GM21390 (cell line): ENCODE measurements around the gene SLC6A19.

Experiments used
- ATAC-seq: cut with Tn5 transposase; IDR thresholded peaks from one replicate; pipeline ENCODE4 v1.9.1; 2021; ENCODE audit not compliant: unreplicated experiment

Gene SLC6A19

DNA sequence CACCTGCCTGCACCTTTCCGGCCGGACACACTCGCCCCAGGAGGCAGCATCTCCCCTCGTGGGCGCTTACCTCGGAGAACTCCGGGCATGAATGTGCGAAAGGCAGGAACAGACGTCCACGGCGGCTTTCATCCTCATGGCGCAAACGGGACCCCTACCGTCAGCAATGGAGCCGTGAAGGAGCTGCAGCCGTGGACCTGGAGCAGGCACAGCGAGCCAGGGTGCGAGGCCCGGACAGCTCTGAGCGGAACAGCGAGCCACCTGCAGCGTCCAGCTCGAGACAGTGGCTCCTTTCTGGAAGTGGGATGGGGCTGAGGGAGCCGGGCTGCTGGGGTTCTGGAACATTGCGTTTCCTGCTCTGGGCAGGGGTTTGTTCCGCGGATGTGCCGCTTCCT, 7.8 kb upstream of the SLC6A19 start:
- no peak for ATAC-seq

DNA sequence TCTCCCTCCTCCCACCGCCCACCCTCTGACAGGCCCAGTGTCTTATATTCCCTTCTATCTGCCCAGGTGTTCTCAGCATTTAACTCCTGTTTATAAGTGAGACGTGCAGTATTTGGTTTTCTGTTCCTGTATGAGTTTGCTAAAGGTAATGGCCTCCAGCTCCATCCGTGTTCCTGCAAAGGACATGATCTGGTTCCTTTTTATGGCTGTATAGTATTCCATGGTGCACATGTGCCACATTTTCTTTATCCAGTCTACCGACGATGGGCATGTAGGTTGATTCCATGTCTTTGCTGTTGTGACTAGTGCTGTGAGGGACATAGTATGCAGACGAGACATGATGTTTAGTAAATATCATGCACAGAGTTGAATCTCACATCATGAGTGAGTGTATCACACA, 7.0 kb upstream of the SLC6A19 start:
- no peak for ATAC-seq

DNA sequence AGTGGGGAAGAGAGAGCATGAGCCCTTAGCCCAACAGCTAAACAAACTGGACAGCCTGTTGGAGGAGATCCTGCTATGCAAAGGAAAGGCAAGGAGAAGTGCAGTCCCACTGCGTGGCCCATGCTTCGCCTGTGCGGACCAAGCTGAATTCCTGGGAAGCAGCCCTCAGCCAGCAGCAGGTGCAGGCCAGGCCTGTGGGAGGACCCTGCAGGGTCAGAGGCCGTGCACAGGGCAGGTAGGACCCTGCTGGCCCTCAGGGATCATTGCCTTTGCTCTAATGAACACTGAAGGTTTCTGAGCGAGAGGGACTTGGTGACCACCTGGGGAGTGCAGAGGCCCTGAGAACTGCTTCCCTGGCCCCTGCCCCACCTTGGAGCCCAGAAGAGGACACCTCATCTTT, 6.0 kb upstream of the SLC6A19 start:
- no peak for ATAC-seq

DNA sequence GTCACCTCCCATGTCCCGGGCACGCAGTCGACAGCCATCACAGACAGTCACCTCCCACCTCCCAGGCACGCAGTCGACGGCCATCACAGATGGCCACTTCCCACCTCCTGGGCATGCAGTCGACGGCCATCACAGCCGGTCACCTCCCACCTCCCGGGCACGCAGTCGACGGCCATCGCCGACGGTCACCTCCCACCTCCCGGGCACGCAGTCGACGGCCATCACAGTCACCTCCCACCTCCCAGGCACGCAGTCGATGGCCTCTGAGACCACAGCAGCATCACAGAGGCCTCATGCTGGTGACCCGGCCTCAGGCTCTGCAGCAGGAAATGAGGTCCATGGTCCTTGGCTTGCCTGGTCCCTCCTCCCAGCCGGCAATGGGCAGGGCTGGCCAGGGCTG, 5.5 kb upstream of the SLC6A19 start:
- ATAC-seq: no peak

DNA sequence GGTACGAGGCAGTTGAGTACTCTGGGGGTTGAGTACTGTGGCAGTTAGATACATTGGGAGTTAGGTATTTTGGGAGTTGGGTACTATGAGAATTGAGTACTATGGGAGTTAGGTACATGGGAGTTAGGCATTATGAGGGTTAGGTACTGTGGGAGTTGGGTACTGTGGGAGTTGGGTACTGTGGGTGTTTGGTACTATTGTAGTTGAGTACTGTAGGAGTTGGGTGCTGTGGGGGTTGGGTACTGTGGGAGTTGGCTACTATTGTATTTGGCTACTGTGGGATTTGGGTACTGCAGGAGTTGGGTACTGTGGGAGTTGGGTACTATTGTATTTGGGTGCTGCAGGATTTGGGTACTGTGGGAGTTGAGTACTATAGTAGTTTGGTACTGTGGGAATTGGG, 4.8 kb upstream of the SLC6A19 start:
- ATAC-seq: no peak

DNA sequence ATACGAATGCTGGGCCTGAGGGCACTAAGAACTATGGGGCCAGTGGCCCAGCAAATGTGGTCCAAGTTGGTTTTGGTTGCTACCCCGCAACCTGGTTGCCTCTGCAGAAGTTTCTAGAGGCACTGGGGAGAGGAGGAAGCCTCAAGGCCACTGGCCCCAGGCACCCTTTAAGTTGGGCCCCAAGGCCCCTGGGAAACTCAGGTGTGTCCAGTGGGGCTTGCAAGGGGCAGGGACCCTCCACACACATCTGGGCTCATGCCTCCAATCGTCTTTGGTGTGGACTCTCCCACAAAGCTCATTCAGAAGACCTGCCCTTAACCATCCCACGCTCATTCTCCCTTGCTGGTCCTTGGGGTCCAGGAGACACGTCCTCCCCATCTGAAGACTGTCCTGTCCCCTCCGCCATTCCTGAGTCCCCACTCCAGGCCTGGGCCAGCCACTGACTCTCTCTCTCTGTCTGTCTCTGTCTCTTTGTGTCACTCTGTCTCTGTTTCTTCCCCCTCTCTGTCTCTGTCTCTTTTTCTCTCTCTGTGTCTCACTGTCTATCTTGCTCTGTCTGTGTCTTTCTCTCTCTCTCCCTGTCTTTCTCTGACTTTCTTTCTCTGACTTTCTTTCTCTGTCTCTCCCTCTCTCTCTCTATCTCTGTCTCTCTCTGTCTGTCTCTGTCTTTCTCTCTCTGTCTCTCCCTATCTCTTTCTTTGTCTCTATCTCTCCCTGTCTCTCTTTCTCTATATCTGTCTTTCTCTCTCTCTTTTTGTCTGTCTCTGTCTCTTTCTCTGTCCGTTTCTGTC, 3.3 kb upstream of the SLC6A19 start:
- ATAC-seq: no peak

DNA sequence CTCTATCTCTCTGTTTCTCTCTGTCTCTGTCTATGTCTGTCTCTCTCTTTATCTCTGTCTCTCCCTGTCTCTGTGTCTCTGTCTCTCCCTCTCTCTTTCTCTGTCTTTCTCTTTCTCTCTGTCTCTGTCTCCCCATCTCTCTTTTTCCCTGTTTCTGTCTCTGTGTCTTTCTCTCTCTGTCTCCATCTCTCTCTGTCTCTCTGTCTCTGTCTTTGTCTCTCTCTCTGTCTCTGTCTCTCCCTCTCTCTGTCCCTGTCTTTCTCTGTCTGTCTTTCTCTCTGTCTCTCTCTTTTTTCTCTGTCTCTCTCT, 2.1 kb upstream of the SLC6A19 start:
- no peak for ATAC-seq

DNA sequence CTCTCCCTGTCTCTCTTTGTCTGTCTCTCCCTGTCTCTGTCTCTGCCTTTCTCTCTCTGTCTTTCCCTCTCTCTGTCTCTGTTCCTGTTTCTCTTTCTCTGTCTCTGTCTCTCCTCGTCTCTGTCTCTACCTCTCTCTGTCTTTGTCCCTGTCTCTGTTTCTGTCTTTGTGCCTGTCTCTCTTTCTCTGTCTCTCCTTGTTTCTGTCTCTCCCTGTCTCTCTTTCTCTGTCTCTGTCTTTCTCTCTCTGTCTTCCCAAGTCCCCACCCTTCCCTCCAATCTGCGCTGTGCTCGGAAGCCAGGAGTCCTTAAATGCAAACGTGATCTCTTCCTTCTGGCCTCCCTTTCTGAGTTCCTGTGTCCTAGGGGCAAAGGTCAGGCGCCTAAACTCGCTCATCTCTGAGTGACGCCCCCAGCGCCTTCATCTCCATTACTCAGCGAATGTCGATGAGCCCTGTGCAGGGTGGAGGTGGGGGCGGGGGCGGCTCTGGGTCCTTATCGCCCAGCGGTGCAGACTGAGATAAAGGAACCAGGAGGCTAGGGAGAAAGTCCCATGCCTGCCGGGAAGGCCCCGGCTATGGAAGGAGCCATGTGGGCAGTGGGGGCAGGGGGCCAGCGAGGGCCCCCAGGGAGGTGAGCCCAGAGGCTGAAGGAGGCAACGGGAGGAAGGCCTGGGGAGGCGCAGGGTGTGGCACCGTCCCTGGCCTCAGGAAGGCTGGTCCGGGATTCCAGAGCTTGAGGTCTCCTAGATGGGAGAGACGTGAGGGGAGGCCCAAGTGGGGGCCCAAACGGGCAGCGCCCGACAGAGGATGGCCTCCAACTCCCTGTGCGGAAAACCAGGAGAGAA, 1.5 kb upstream of the SLC6A19 start:
- no peak for ATAC-seq

DNA sequence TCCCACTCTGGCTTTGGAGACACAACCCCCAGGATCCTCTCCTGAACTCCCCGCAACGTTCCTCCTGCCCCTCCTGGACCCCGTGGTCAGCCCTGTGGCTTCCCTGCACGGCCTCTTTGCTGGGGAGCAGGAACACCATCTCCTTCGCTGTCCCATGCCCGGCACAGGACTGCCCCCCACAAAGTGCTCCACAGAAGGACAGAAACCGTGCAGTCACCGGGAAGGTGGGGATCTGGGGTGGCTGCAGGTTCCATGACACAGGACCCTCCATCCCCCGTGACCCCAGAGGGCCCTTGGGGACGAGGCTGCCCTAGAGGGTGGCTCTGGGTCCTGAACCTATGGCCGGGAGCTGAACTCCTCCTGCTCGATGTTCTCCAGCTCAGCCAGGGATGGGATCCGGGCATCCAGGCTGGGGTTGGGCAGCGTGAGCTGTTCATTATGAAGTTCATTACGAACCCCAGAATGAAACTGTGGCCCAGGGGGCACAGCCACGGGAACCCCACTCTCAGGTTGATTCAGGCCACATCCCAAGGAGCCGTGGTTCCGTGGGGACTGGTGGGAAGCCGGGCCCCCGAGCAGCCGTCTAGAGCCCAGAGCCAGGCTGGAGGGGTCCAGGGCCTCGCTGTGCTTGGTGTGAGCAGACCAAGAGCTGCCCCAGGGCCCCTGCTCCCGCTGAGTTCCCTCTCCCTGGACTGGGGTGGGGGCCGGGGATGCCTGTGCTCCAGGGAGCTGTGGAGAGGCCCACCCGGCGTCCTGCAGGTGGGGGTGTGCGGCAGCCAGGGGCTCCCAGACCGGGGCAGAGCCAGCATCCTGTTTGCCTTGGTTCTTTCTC, 684 bp upstream of the SLC6A19 start:
- ATAC-seq: no peak

DNA sequence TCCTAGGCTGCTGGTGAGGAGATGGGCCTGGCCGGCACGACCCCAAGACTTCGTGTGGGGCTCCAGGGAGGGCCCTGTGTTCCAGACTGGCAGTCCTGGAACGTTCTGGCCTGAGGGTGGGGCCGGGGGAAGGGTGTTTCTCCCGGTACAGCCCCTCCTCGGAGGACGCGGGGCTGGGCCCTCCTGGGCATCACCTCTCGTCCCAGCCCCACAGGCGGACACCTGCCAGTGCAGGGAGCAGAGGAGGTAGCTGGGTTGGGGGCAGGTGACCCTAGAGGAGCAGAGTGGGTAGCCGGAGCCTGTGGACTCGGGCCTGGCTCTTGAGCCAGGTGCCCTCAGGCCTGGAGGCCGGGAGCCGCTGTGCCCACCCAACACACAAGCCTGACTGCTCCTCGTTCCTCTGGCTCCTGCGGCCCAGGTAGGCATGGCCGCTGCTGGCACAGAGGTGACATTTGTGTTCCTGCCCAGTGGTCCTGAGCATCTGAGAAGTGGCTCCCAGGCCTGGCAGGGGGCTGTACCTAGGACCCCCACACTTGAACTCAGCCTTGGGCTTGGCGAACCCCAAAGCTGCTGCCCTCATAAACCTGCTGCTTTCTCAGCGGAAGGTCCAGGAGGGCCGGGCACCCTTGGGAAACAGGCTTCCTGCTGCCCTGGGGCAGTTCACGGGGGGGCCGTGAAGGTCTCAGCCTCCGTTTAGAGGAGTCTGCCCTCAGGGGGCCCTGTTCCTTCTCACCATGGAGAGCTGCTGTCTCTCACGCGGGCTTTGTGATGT, 817 bp downstream of the SLC6A19 start:
- ATAC-seq: no peak

DNA sequence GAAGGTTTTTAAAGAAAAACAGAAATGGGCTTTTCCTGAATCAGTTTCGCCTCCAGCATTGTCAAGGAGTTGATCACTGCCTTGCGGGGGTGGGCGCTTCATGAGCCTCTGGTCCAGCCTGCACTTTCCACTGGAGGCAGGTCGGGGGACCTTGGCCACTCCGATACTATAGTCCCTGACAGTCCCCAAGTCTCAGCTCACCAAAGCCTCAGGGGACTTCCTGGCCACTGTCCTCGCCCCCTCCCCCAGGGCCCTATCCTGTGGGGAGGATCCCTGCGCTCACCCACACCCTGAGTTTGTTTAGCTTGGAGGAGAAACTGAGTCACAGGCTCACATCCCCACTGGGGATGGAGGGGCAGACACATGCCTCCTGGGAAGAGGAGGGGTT, 1.4 kb downstream of the SLC6A19 start:
- no peak for ATAC-seq

DNA sequence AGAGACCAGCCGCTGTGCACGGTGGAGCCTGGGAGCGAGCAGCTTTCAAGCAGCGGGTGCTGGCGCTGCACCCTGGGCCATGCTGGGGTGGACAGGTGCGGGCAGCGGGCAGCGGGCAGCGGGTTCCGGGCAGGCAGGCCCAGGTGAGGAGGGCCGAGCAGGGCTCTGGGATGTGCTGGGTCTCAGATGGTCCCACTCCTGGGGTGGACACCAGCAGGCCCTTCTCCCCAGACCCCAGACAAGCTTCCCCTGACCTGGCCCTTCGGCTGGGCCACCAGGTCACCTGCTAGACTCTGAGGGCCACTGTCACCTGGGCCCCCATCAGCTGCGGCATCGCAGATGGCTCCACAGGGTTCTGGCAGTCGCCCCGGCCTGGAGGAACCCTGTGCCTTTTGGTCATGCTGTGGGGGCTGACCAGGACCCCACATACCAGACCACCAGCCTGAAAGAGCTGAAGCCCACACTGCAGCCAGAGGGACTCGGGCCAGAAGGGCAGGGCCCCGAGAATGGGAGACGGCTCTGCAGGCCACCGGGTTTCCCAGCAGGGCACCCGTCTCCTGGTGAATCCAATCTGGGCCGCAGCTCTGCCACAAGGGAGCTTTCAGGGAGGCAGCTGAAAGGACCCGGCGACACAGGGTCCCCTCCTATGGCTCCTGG, 2.0 kb downstream of the SLC6A19 start:
- no peak for ATAC-seq

DNA sequence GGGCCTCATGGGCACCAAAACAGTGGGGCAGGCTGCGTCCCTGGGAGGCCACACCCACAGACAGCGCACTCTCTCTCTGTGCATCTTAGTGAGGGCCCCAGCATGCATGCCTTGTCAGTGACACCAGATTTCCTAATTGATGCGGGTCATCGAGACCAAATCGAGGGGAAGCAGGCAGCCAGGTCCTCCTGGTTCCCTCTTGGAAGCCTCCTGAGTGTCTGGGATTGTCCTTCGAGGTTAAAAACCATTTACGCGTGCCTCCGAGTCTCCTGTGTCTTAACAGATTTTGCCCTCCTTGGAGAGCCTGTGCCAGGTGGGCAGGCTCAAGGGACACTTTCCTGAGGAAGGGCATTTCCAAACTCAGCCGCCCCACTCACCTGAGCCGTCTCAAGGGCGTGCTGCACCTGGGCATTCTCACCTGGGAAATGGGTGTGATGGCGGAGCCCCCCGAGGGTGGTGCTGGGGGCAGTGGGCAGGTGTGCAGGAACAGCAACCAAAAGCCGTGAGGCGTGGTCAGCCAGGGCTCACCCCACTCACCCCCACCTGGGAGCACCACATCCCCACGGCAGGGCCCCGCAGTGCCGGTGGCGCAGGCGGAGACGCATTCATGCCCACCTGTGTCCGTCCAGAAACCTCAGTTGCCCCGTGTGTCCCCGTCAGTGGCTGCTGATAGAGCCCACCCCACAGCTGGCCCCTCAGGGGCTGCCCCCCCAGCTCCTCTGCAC, 2.7 kb downstream of the SLC6A19 start:
- ATAC-seq: no peak

DNA sequence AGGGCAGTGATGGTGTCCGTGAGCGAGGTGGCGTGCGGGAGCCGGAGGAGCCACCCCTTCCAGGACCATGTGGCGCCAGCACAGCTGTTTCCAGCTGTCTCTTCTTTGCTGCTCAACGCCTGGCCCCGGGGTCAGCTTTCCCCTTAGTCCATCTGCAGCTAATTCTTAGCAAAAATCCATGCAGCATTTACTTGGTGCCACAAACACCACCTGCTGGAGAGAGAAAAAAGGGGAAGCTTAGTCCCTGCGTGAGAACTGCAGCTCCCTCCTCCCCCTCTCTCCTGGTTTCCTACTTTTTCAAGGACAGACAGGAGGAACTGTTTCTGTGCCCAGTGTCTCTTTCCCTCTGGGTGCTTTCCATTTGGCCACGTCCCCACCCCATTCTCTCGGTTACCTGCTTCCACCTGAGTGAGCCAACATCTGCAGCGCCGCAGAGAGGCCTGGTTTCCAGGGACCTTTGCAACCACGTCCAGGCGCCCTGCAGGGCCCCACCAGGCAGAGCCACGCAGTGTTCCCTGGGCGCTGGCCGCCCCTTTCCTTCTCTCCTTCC, 3.4 kb downstream of the SLC6A19 start:
- ATAC-seq: no peak

DNA sequence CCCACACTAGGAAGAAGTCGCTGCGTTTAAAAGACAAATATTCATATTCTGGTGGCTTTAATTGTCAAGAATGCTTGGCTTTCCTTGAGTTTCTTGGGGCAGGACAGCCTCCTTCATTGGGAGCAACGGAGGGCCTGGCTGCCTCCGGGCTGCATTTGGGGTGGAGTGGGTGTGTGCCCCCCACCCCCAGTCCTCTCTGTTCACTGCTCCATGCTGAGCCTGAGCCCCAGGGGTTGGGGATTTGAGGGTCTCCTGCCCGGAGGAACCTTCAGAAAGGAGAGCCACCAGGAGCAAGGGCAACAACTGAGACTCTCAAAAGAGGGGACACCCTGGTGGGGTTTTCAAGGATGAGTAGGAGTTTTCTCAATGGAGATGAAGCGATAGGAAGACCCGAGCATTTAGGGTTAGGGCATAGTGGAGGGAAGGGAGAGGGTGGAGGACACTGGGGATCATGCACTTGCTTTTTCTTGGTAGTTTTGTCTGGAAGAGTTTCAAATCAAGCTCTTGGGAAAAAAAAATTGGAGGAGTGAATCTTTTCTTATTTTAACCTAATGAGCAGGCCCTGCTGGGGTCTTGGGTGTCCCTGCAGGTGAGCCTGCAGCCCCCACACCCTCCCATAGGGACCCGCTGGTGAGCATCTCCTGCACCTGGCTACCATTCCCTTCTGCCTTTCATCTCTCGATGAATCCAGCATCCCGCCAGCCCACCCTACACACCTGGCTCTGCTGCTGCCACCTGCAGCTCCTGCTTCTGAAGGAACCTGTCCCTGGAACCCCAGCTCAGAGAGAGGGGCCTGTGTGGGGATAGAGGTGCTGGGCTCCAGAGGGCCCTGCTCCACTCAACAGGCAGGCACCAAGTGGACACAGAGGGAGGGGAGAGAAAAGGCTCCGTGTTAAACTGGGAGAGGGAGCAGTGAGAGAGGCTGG, 4.1 kb downstream of the SLC6A19 start:
- ATAC-seq: no peak

DNA sequence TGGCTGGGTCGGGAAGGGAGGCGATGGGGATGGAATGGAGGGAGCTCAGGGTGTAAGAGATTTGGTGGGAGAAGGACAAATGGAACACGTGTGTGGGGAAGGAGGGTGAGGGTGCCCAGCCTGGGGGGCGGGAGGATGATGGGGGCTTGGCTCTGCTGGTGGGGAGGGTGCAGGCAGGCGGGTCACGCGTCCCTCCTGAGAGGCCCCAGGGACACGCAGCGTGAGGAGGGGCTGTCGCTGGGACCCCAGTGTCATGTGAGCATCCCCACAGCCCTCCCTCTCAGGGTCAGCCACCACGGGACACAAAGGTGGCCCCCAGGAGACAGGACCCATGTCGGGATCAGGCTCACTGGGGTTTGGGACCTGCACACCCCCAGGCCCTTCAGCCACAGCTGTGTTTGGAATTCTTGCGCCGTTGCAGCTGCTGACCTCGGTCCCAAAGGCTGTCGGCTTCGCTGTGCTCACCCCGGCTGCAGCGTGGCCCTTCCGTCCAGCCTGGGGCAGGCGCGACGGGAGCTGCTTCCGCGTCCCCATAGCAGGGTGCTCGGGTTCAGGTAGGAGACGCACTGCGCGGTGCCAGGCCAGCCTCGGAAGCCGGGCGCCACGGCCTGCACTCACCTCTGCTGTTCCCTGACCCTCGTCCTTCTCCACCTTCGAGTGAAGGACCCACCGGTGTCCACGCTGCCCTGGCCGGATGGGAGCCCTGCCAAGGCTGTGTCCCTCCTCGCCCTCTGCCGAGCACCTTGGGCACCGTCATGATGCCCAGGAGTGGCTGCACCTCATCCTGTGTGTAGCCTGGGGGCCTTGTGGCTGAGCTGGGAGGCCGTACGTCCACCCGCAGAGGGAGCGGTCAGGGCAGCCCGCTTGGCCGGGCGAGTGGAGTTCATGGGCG, 5.4 kb downstream of the SLC6A19 start:
- no peak for ATAC-seq

DNA sequence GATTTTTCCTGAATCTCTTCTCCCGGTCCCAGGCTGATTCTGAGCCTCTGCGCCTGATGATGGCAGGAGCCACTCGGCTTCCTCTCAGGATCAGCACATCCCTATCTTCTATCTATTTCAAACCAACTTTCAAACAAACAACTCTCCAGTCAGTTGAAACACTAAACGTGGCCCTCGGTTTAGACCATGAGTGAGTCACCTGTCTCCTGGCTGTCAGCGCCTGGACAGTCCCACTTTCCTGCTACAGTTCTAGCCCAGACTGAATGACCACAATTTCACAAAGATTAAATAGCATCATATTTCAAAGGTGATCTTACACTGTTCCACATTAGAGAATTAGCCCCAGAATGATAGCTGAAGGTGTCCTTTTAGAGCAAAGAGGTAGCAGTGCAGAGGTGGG, 6.2 kb downstream of the SLC6A19 start:
- no peak for ATAC-seq
